Measurements from ENCODE around the gene KIAA1671. TPM values are rescaled to one million over a fixed set of nuclear protein-coding genes. Genes with fewer than 3 reads are reported as not detected.
"Not testable (repeated sequence)": the region's sequence is repeated elsewhere in the genome, so short reads cannot be mapped to it uniquely, and the experiment has no call there.

KIAA1671 gene
- polyA plus RNA-seq, 4 donors = 7.0 to 24.3 (median 14.7) TPM

- Histone ChIP-seq H3K27me3 (ENCODE audit: control insufficient read depth in 3 of 3, insufficient read depth in 3 of 3, low read length in 3 of 3) (no peaks in the 10 kb centered on the region), H3K36me3 (ENCODE audit: control insufficient read depth in 3 of 3, insufficient read depth in 2 of 3, low read depth in 1 of 3, low read length in 3 of 3) (no peaks in the 10 kb centered on the region), H3K4me3 (ENCODE audit: low read depth in 1 of 3, low read length in 3 of 3) (no peak overlapping the region), H3K9me3 (ENCODE audit: control insufficient read depth in 2 of 2, insufficient read depth in 1 of 2, low read depth in 1 of 2, low read length in 1 of 2) (no peaks in the 10 kb centered on the region), H3K27ac (ENCODE audit: low read depth in 1 of 3, low read length in 2 of 3) (no peak overlapping the region), H3K4me1 (ENCODE audit: control insufficient read depth in 3 of 3, insufficient read depth in 2 of 3, low read depth in 1 of 3, low read length in 2 of 3) (no peaks in the 10 kb centered on the region)
- WGBS, 3 donors = 66 to 76% (median 71%) methylated on average over 3 of the region's 3 CpGs
- FAIRE-seq = no peak
- DNase-seq = no peak
Measured at GRCh38 chr22:25213221-25213620, 260.7 kb downstream of the KIAA1671 start.

- Histone ChIP-seq H3K27me3 (ENCODE audit: control insufficient read depth in 3 of 3, insufficient read depth in 3 of 3, low read length in 3 of 3) (no peaks in the 10 kb centered on the region), H3K36me3 (ENCODE audit: control insufficient read depth in 3 of 3, insufficient read depth in 2 of 3, low read depth in 1 of 3, low read length in 3 of 3) (no peaks in the 10 kb centered on the region), H3K4me3 (ENCODE audit: low read depth in 1 of 3, low read length in 3 of 3) (no peak overlapping the region), H3K4me1 (ENCODE audit: control insufficient read depth in 3 of 3, insufficient read depth in 2 of 3, low read depth in 1 of 3, low read length in 2 of 3) (no peaks in the 10 kb centered on the region), H3K27ac (ENCODE audit: low read depth in 1 of 3, low read length in 2 of 3) (no peak overlapping the region), H3K9me3 (ENCODE audit: control insufficient read depth in 2 of 2, insufficient read depth in 1 of 2, low read depth in 1 of 2, low read length in 1 of 2) (no peaks in the 10 kb centered on the region)
- FAIRE-seq (no peak), DNase-seq (no peak)
- WGBS, 3 donors = 62 to 80% (median 72%) methylated on average over 2 of the region's 2 CpGs
Measured at GRCh38 chr22:25216230-25216629, 263.7 kb downstream of the KIAA1671 start.

GRCh38 chr22:25219211-25219689 is 266.7 kb downstream of the KIAA1671 start, which contains the start of gene CRYBB2:
TSS of gene CRYBB2 (plus strand) at chr22:25219639. CDS start at chr22:25221430, 1,791 bp downstream.
- H3K27ac ChIP-seq (ENCODE audit: low read depth in 1 of 3, low read length in 2 of 3) = no peak within 1 kb of the TSS
- H3K4me1 ChIP-seq (ENCODE audit: control insufficient read depth in 3 of 3, insufficient read depth in 2 of 3, low read depth in 1 of 3, low read length in 2 of 3) = no peaks in the 10 kb centered on the region
- H3K27me3 ChIP-seq (ENCODE audit: control insufficient read depth in 3 of 3, insufficient read depth in 3 of 3, low read length in 3 of 3) = no peaks in the 10 kb centered on the region
- H3K9me3 ChIP-seq (ENCODE audit: control insufficient read depth in 2 of 2, insufficient read depth in 1 of 2, low read depth in 1 of 2, low read length in 1 of 2) = no peaks in the 10 kb centered on the region
- no peak within 1 kb of the TSS for H3K4me3 ChIP-seq (ENCODE audit: low read depth in 1 of 3, low read length in 3 of 3)
- H3K36me3 ChIP-seq (ENCODE audit: control insufficient read depth in 3 of 3, insufficient read depth in 2 of 3, low read depth in 1 of 3, low read length in 3 of 3) = no peaks in the 10 kb centered on the region
- FAIRE-seq (no peak), DNase-seq (no peak)
- 87 to 90% (median 90%) methylated on average over 19 of the region's 19 CpGs for WGBS, 3 donors

- H3K4me3 ChIP-seq (ENCODE audit: low read depth in 1 of 3, low read length in 3 of 3) = no peak overlapping the region
- DNase-seq = no peak
- H3K4me1 ChIP-seq (ENCODE audit: control insufficient read depth in 3 of 3, insufficient read depth in 2 of 3, low read depth in 1 of 3, low read length in 2 of 3) = no peaks in the 10 kb centered on the region
- no peak for FAIRE-seq
- H3K9me3 ChIP-seq (ENCODE audit: control insufficient read depth in 2 of 2, insufficient read depth in 1 of 2, low read depth in 1 of 2, low read length in 1 of 2) = no peaks in the 10 kb centered on the region
- H3K27me3 ChIP-seq (ENCODE audit: control insufficient read depth in 3 of 3, insufficient read depth in 3 of 3, low read length in 3 of 3) = no peaks in the 10 kb centered on the region
- 49 to 60% (median 59%) methylated on average over 4 of the region's 4 CpGs for WGBS, 3 donors
- H3K36me3 ChIP-seq (ENCODE audit: control insufficient read depth in 3 of 3, insufficient read depth in 2 of 3, low read depth in 1 of 3, low read length in 3 of 3) = no peaks in the 10 kb centered on the region
- H3K27ac ChIP-seq (ENCODE audit: low read depth in 1 of 3, low read length in 2 of 3) = no peak overlapping the region
Measured at GRCh38 chr22:25219948-25220442, 267.5 kb downstream of the KIAA1671 start.

- FAIRE-seq = no peak
- 18 to 56% (median 29%) methylated on average over 8 of the region's 8 CpGs for WGBS, 3 donors
- Histone ChIP-seq H3K4me3 (ENCODE audit: low read depth in 1 of 3, low read length in 3 of 3) (no peak overlapping the region), H3K27ac (ENCODE audit: low read depth in 1 of 3, low read length in 2 of 3) (no peak overlapping the region), H3K27me3 (ENCODE audit: control insufficient read depth in 3 of 3, insufficient read depth in 3 of 3, low read length in 3 of 3) (peaks cover 0 to 2% (median 1%) of the 10 kb centered on the region in 3 donors), H3K4me1 (ENCODE audit: control insufficient read depth in 3 of 3, insufficient read depth in 2 of 3, low read depth in 1 of 3, low read length in 2 of 3) (no peaks in the 10 kb centered on the region), H3K9me3 (ENCODE audit: control insufficient read depth in 2 of 2, insufficient read depth in 1 of 2, low read depth in 1 of 2, low read length in 1 of 2) (no peaks in the 10 kb centered on the region), H3K36me3 (ENCODE audit: control insufficient read depth in 3 of 3, insufficient read depth in 2 of 3, low read depth in 1 of 3, low read length in 3 of 3) (no peaks in the 10 kb centered on the region)
- no peak for DNase-seq
Measured at GRCh38 chr22:25221790-25222189, 269.3 kb downstream of the KIAA1671 start.

GRCh38 chr22:25223269-25223850 is 270.8 kb downstream of the KIAA1671 start:
- 70 to 74% (median 74%) methylated on average over 12 of the region's 12 CpGs for WGBS, 3 donors
- Histone ChIP-seq H3K27me3 (ENCODE audit: control insufficient read depth in 3 of 3, insufficient read depth in 3 of 3, low read length in 3 of 3) (peaks cover 0 to 2% (median 1%) of the 10 kb centered on the region in 3 donors), H3K4me1 (ENCODE audit: control insufficient read depth in 3 of 3, insufficient read depth in 2 of 3, low read depth in 1 of 3, low read length in 2 of 3) (no peaks in the 10 kb centered on the region), H3K27ac (ENCODE audit: low read depth in 1 of 3, low read length in 2 of 3) (no peak overlapping the region), H3K9me3 (ENCODE audit: control insufficient read depth in 2 of 2, insufficient read depth in 1 of 2, low read depth in 1 of 2, low read length in 1 of 2) (no peaks in the 10 kb centered on the region), H3K36me3 (ENCODE audit: control insufficient read depth in 3 of 3, insufficient read depth in 2 of 3, low read depth in 1 of 3, low read length in 3 of 3) (no peaks in the 10 kb centered on the region), H3K4me3 (ENCODE audit: low read depth in 1 of 3, low read length in 3 of 3) (no peak overlapping the region)
- FAIRE-seq (no peak), DNase-seq (no peak)

- no peaks in the 10 kb centered on the region for H3K36me3 ChIP-seq (ENCODE audit: control insufficient read depth in 3 of 3, insufficient read depth in 2 of 3, low read depth in 1 of 3, low read length in 3 of 3)
- DNase-seq (no peak), FAIRE-seq (no peak)
- no peak overlapping the region for H3K4me3 ChIP-seq (ENCODE audit: low read depth in 1 of 3, low read length in 3 of 3)
- H3K27ac ChIP-seq (ENCODE audit: low read depth in 1 of 3, low read length in 2 of 3) = no peak overlapping the region
- 82 to 90% (median 83%) methylated on average over 13 of the region's 13 CpGs for WGBS, 3 donors
- H3K9me3 ChIP-seq (ENCODE audit: control insufficient read depth in 2 of 2, insufficient read depth in 1 of 2, low read depth in 1 of 2, low read length in 1 of 2) = no peaks in the 10 kb centered on the region
- H3K27me3 ChIP-seq (ENCODE audit: control insufficient read depth in 3 of 3, insufficient read depth in 3 of 3, low read length in 3 of 3) = peaks cover 0 to 5% (median 2%) of the 10 kb centered on the region in 3 donors
- no peaks in the 10 kb centered on the region for H3K4me1 ChIP-seq (ENCODE audit: control insufficient read depth in 3 of 3, insufficient read depth in 2 of 3, low read depth in 1 of 3, low read length in 2 of 3)
Measured at GRCh38 chr22:25228822-25229221, 276.3 kb downstream of the KIAA1671 start.

- not testable (repeated sequence) for H3K4me3 ChIP-seq (ENCODE audit: low read depth in 1 of 3, low read length in 3 of 3); H3K9me3 ChIP-seq (ENCODE audit: control insufficient read depth in 2 of 2, insufficient read depth in 1 of 2, low read depth in 1 of 2, low read length in 1 of 2); H3K27ac ChIP-seq (ENCODE audit: low read depth in 1 of 3, low read length in 2 of 3); H3K36me3 ChIP-seq (ENCODE audit: control insufficient read depth in 3 of 3, insufficient read depth in 2 of 3, low read depth in 1 of 3, low read length in 3 of 3); FAIRE-seq; H3K27me3 ChIP-seq (ENCODE audit: control insufficient read depth in 3 of 3, insufficient read depth in 3 of 3, low read length in 3 of 3); H3K4me1 ChIP-seq (ENCODE audit: control insufficient read depth in 3 of 3, insufficient read depth in 2 of 3, low read depth in 1 of 3, low read length in 2 of 3); DNase-seq
- whole genome bisulfite sequencing, 3 donors = 72 to 79% (median 74%) methylated on average over 2 of the region's 2 CpGs
Measured at GRCh38 chr22:25230760-25231159, 278.2 kb downstream of the KIAA1671 start.

GRCh38 chr22:25232301-25232700 is 279.8 kb downstream of the KIAA1671 start:
- 64 to 88% (median 82%) methylated on average over 5 of the region's 5 CpGs for WGBS, 3 donors
- Histone ChIP-seq H3K9me3 (ENCODE audit: control insufficient read depth in 2 of 2, insufficient read depth in 1 of 2, low read depth in 1 of 2, low read length in 1 of 2) (no peaks in the 10 kb centered on the region), H3K27me3 (ENCODE audit: control insufficient read depth in 3 of 3, insufficient read depth in 3 of 3, low read length in 3 of 3) (peaks cover 0 to 6% (median 2%) of the 10 kb centered on the region in 3 donors), H3K36me3 (ENCODE audit: control insufficient read depth in 3 of 3, insufficient read depth in 2 of 3, low read depth in 1 of 3, low read length in 3 of 3) (no peaks in the 10 kb centered on the region), H3K4me3 (ENCODE audit: low read depth in 1 of 3, low read length in 3 of 3) (no peak overlapping the region), H3K27ac (ENCODE audit: low read depth in 1 of 3, low read length in 2 of 3) (no peak overlapping the region), H3K4me1 (ENCODE audit: control insufficient read depth in 3 of 3, insufficient read depth in 2 of 3, low read depth in 1 of 3, low read length in 2 of 3) (no peaks in the 10 kb centered on the region)
- DNase-seq = no peak
- FAIRE-seq = no peak

Data from small intestine (tissue), 7 donors.